GM19452 (cell line): ENCODE measurements around the gene OR1L8.
"Not testable (repeated sequence)": the region's sequence is repeated elsewhere in the genome, so short reads cannot be mapped to it uniquely, and the experiment has no call there.

Experiments
- ATAC-seq: cut with Tn5 transposase; IDR thresholded peaks from one replicate; pipeline ENCODE4 v1.9.1; 2021; ENCODE audit not compliant: unreplicated experiment

The OR1L8 gene

GRCh38 chr9:122583284-122583683, at the start of gene OR1L8:
TSS of gene OR1L8 (minus strand) at chr9:122583384. CDS start at chr9:122568477, 14,907 bp downstream.
- ATAC-seq: not testable (repeated sequence)

GRCh38 chr9:122619996-122620395, 36.8 kb upstream of the OR1L8 start:
- no peak for ATAC-seq

- no peak for ATAC-seq
Measured at GRCh38 chr9:122614362-122614761, 31.2 kb upstream of the OR1L8 start, which contains the start of gene OR1Q1. TSS of gene OR1Q1 (plus strand) at chr9:122614738. CDS start at chr9:122614738, 0 bp downstream.

- ATAC-seq: no peak
Measured at GRCh38 chr9:122609804-122610203, 26.6 kb upstream of the OR1L8 start.

GRCh38 chr9:122606587-122606986, 23.4 kb upstream of the OR1L8 start:
- no peak for ATAC-seq

GRCh38 chr9:122605691-122606090, 22.5 kb upstream of the OR1L8 start:
- no peak for ATAC-seq

GRCh38 chr9:122580360-122580759, 2.8 kb downstream of the OR1L8 start:
- ATAC-seq: no peak

GRCh38 chr9:122579874-122580273, 3.3 kb downstream of the OR1L8 start:
- ATAC-seq: no peak

GRCh38 chr9:122572456-122572855, 10.7 kb downstream of the OR1L8 start:
- ATAC-seq: no peak

- no peak for ATAC-seq
Measured at GRCh38 chr9:122567901-122568300, 15.3 kb downstream of the OR1L8 start.

GRCh38 chr9:122562134-122562760, 20.9 kb downstream of the OR1L8 start:
- ATAC-seq: no peak

- no peak for ATAC-seq
Measured at GRCh38 chr9:122561446-122561845, 21.7 kb downstream of the OR1L8 start.

GRCh38 chr9:122552812-122553211, 30.4 kb downstream of the OR1L8 start, which contains the start of gene OR1N2:
TSS of gene OR1N2 (plus strand) at chr9:122553112. CDS start at chr9:122553212, 100 bp downstream.
- no peak for ATAC-seq

- no peak for ATAC-seq
Measured at GRCh38 chr9:122551371-122551770, 31.8 kb downstream of the OR1L8 start.

GRCh38 chr9:122546196-122546595, 37.0 kb downstream of the OR1L8 start:
- no peak for ATAC-seq

- no peak for ATAC-seq
Measured at GRCh38 chr9:122538757-122539156, 44.4 kb downstream of the OR1L8 start.

GRCh38 chr9:122537066-122537465, 46.1 kb downstream of the OR1L8 start:
- ATAC-seq: not testable (repeated sequence)

GRCh38 chr9:122536134-122536533, 47.0 kb downstream of the OR1L8 start:
- ATAC-seq: no peak

GRCh38 chr9:122531157-122531556, 52.0 kb downstream of the OR1L8 start:
- not testable (repeated sequence) for ATAC-seq

- ATAC-seq: no peak
Measured at GRCh38 chr9:122527193-122527592, 56.0 kb downstream of the OR1L8 start, which contains the start of gene OR1N1. TSS of gene OR1N1 (minus strand) at chr9:122527293. CDS start at chr9:122527293, 0 bp downstream.

- no peak for ATAC-seq
Measured at GRCh38 chr9:122526602-122527001, 56.6 kb downstream of the OR1L8 start.

GRCh38 chr9:122519376-122519775, 63.8 kb downstream of the OR1L8 start:
- no peak for ATAC-seq

- no peak for ATAC-seq
Measured at GRCh38 chr9:122518841-122519240, 64.3 kb downstream of the OR1L8 start, which contains the start of gene OR1J4. TSS of gene OR1J4 (plus strand) at chr9:122519141. CDS start at chr9:122519141, 0 bp downstream.
